Measurements from ENCODE around the gene NMBR.
"Not testable (repeated sequence)": the region's sequence is repeated elsewhere in the genome, so short reads cannot be mapped to it uniquely, and the experiment has no call there.

NMBR gene

DNA sequence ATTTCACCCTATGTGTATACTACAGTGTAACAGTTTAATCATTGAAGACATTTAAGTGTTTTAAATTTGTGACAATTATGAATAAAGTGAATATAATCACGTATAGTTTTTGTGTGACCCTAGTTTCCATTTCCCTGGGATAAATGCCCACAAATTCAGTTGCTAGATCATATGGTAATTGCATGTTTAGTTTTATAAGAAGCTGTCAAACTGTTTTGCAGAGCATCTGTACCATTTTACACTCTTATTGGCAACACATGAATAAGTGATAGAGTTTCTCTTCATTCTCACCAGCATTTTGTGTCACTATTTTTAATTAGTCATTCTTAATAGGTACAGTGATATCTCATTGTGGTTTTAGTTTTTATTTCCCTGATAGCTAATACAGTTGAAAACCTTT lies 7.4 kb upstream of the NMBR start:
- no peak for DNase-seq

DNA sequence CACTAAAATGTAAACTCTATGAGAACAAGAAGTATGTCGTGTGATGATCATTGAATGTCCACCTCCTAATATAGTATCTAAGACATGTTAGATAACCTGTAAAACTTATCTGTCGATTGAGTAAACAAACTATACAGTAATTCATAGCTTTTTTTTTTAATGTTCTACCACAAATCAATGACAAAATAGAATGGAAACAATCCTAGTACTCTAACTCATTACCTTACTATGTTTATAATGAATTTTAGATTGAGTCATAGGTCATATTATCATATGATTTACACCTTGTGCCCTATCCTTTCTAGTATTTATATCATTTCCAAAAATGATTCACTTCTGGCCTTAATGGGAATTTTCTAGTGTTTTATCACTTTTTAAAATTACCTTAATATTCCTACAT lies 6.3 kb upstream of the NMBR start:
- no peak for DNase-seq

DNA sequence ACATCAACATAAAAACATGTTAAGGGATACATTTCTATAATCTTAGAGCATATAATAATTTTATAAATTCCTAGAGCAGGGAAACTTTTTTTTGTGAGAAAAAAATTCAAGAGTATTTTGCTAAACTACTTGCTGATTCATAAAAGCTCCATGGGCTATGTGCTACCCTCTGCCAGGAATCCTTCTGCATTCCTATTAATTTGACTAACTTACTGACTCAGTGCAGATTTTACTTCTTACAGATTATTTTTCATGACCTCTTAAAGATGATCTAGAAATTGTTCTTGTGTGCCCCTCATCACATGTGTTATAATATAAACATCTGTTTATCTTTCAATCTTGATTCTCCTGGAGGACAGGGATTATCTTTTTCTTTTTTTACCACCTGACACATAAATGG lies 5.8 kb upstream of the NMBR start:
- DNase-seq = no peak

DNA sequence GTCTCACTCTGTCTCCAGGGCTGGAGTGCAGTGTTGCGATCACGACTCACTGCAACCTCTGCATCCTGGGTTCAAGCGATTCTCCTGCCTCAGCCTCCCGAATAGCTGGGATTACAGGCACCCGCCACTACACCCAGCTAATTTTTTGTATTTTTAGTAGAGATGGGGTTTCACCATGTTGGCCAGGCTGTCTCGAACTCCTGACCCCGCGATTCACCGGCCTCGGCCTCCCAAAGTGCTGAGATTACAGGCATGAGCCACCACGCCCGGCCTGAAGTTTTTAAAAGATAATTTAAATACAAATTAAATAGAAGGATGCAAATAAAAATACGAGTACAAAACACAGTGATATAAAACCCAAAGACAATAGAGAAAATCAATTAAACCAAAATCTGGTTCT lies 5.4 kb downstream of the NMBR start:
- not testable (repeated sequence) for DNase-seq

DNA sequence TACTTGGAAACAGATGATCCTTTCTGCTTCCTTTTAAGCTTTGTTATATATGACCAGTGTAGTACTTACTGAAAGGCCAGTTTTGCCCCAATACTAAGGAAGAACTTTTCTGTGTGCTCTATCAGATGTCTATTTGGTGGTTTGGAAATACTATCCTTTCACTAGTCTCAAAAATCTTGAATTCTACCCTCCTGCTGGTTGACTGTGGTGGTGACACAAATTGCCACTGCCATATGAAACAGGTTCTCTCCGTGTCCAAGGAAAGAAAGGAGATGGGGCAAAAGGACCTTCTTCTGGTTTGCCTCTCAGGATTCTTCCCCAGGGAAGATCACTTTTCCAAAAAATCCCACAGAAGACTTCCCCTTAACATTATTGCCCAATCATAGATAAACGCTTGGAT lies 8.0 kb downstream of the NMBR start:
- no peak for DNase-seq

DNA sequence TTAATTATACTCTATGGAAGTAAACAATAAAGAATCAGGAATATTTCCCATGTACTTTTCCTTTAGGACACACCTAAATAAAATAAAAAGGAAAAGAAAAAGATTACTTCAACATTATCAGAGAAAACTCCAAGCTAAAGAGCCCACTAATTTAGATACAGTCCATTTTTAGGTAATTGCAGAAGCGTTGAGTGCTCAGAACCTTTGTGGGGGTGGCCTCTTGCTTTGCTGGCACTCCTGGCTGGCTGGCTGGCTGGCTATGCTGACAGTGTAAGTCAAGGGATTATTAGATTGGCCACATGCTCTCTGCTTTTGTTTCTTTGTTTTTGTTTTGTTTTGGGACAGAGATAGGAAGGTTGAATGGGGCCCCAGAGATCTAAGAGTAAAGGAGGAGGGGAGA lies 14.3 kb downstream of the NMBR start, which contains the start of gene GJE1:
GJE1 (plus strand) TSS at position 301 of the 400 bp plus-strand sequence. CDS start 234 bp downstream, outside the sequence.
- no peak for DNase-seq

GRCh38 chr6:142130814-142131213 lies 16.1 kb downstream of the NMBR start:
- DNase-seq = no peak

DNA sequence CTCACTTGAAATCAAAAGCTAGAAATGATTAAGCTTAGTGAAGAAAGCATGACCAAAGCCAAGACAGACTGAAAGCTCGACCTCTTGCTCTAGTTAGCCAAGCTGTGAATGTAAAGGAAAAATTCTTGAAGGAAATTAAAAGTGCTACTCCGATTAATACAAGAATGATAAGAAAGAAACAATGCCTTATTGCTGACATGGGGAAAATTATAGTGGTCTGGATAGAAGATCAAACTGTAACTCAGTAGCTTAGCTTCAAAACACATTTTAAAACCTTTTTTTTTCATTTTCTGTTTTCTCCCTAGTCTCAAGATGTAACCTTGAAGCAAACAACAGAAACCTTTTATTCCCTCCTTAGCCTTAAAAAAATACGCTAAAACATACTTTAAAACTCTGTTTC lies 25.6 kb downstream of the NMBR start:
- no peak for DNase-seq

DNA sequence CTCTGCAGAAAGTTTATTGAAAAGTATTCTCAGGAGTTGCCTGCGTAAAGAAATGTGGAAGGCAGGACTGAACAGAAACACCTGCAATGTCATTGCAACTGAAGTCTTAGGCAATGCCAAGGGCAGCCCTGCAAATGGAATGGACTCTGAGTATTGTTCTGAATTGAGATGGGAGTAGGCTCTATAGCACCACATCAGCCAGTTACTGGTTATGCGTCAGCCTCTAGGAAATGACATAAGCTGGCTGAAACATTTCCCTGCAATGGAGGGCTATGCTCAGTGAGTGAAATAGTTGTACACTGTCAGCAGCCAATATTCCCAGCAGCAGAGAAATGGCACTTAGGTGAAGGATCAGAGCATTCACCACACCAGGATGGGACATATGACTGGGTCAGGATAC lies 28.0 kb downstream of the NMBR start:
- no peak for DNase-seq

- DNase-seq = no peak
These were observed 28.6 kb downstream of the NMBR start for GRCh38 chr6:142118328-142118727.

- no peak for DNase-seq
These were observed 29.6 kb downstream of the NMBR start for GRCh38 chr6:142117366-142117765.

GRCh38 chr6:142112451-142113061 lies 34.4 kb downstream of the NMBR start:
- DNase-seq = no peak

GRCh38 chr6:142110820-142111219 lies 36.1 kb downstream of the NMBR start:
- DNase-seq = not testable (repeated sequence)

DNA sequence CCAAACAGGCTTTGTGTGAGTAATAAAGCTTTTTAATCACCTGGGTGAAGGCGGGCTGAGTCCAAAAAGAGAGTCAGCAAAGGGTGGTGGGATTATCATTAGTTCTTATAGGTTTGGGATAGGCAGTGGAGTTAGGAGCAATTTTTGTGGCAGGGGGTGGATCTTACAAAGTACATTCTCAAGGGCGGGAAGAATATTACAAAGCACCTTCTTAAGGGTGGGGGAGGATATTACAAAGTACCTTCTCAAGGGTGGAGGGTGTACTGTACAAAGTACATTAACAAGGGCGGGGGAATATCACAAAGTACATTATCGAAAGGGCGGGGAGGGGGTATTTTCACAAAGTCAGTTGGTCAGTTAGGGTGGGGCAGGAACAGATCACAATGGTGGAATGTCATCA lies 42.1 kb downstream of the NMBR start:
- DNase-seq = not testable (repeated sequence)

- no peak for DNase-seq
These were observed 58.1 kb downstream of the NMBR start for GRCh38 chr6:142088858-142089216.

DNA sequence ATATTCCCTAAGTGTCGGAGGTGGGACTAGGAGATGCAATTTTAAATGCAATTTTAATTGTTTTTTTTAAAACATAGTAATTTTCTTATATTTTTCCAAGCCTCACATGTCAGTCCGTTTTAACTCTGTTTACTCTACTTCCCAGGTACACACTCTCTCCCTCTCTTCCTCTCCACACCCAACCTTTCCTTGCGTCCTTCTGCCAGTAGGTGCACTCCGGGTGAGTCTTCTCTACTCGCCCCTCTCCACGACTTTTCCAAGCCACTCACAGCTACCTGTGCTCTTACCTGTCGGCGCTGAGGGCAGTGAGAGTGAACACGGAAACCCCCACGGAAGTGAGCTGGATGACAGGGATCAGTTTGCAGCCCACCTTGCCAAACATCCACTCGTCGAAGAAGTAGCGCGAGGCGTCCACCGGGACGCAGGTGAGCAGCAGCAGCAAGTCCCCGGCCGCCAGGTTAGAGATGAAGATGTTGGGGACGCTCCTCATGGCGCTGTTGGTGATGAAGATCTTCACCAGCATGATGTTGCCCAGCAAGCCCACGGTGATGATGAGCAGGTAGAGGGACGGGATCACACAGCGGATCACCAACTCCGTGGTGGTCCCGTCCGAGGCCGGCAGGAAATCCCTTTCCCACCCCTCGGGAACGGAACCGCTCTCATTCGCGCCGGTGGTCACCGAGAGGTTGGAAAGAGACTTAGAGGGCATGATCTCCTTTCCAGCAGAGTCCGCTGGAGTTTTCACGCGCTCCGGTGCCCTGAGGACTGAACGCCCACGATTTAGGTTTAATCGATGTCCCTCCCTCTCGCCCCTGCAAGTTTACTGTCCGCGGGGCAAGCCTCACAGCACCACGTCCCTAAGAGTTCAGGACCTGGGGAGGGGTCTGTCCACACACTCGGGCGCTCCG lies 58.7 kb downstream of the NMBR start:
- no peak for DNase-seq

DNA sequence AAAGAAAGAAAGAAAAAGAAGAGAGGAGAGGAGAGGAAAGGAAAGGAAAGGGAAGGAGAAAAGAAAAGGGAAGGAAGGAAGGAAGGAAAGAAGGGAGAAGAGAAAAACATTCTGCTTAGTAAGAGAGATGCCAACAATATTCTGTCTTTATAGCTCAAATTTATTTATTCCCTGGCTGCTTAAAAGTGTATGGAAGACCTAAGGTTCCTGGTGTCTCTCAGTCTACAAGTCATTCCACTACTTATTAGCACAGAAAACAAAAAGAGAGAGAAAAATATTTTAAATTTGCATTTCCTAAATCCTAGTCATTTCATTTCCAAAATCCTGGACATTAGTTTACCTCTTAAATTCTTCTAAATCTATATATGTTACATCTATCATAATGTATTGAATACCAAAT lies 67.8 kb downstream of the NMBR start:
- no peak for DNase-seq

DNA sequence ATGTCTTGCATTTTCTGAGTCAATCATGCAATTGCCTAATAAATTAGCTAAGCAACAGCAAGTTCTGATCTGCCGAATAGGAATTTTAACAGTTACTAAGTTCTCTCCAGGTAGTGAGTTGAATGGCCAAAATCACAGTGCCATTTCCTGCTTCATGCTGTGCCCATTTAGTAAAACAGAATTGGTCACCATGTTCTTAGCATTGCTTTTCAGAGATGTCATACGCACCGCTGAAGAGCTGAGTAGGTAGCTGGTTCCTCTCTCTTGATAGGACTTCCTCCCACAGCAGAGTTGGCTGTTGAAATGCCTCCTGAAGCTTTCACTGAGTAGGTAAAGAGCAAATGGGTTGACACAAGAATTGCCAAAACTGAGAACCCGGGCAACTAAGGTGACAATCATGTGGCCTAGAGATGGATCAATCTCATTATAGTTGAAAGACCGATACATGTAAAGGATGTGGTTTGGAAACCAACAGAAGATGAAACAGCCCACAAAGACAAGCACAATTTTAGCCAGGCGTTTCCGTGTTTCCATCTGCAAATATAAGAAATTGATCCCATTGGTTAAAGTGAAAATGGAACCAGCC lies 71.3 kb downstream of the NMBR start:
- no peak for DNase-seq

DNA sequence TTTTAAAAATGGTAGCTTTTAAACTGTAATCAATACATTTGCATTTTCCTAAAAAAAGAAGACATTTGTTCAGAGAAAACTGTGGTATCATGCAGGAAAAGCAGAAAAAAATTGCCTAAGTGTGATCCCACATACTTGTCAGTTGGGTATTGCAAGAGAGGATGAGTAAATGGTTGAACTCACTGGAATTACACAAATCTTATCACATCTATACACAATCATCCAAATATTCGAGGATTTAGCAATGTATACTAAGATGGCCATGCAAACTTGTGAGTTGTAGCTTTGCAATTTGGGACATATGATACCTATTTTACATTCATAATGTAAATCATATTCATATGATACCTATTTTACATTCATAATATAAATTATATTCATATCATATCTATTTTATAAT lies 72.4 kb downstream of the NMBR start:
- DNase-seq = no peak

DNA sequence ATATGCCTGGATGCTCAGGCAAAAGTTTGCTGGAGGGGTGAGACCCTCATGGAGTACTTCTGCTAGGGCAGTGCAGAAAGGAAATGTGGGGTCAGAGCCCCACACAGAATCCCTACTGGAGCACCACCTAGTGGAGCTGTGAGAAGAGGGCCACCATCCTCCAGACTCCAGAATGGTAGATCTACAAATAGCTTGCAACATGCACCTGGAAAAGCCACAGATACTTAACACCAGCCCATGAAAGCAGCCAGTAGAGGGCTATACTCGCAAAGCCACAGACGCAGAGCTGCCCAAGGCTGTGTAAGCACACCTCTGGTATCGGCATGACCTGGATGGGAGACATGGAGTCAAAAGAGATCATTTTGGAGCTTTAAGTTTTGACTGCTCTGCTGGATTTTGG lies 74.9 kb downstream of the NMBR start:
- DNase-seq = no peak

DNA sequence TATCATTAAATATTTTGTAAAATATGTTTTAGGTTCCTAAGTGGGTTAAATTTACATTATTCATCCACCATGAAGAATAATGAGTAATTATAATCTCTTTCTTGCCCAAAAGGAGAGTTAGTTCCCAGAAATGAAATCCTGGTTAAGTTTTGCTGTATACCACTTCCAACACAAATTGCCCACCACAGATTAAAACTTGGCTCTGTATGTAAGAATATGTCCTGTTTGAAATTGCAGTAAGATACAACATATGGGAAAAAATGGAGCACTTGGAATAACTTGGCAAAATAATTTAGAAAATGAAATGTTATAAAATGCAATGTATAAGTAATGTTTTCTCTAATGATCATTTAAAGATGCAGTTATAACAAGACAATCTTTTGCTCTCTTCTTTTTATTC lies 78.5 kb downstream of the NMBR start:
- no peak for DNase-seq

- not testable (repeated sequence) for DNase-seq
These were observed 84.1 kb downstream of the NMBR start for GRCh38 chr6:142062861-142063260.

DNA sequence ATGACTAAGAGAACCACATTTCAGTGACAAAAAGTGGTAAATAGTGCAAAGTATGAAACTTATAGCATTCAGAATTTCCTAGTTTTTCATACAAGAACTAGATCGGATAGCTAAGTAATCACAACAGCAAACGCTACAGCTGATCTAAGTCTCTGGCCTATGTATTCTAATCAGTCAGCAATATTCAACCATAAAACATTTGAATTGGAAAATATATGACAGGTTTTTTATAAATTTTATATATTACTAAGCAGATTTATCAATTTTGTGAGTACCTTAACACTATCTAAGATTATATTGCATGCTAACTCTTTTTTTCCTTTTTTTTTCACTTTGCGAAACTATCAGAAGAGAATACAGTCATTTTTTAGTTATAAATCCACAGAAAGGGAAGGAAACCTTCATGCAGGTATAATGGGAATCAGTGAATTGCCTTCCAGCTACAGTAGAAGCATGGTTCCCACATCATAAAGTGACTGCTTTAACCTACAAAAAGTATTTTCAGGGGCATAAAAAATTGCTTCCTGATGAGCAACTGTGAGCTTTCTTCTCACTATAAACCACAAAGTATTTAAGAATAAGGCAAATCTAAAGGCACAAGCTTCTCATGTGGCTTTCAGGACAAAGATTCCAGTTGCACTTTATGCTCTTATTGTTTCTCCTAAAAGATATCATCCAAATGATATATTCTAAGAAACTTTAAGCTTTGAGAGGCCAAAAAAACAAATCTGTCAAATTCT lies 88.2 kb downstream of the NMBR start:
- no peak for DNase-seq
